Subcutaneous abdominal adipose tissue (tissue), 5 donors: Measurements from ENCODE around the gene ACSL1.
A peak's percentile ranks its signal among the peaks of the same experiment; 100 is the strongest.

Experiments used
- H3K27ac ChIP-seq: one replicate; pipeline ENCODE4 v1.7.0; 2013; ENCODE audit warnings: low read depth, mild to moderate bottlenecking, inconsistent platforms, low read length, moderate library complexity
- H3K27me3 ChIP-seq, 5 donors: one replicate each; pipeline ENCODE4 v1.7.0; 2013; ENCODE audit warnings: low read length in 5 of 5, inconsistent platforms in 1 of 5; ENCODE audit not compliant: control insufficient read depth in 5 of 5, insufficient read depth in 4 of 5
- H3K36me3 ChIP-seq, 5 donors: one replicate each; pipeline ENCODE4 v1.7.0; 2013; ENCODE audit warnings: low read length in 5 of 5; ENCODE audit not compliant: control insufficient read depth in 5 of 5, insufficient read depth in 5 of 5
- H3K4me1 ChIP-seq, 5 donors: one replicate each; pipeline ENCODE4 v1.7.0; 2013; ENCODE audit warnings: low read length in 5 of 5, mild to moderate bottlenecking in 3 of 5, moderate library complexity in 1 of 5; ENCODE audit not compliant: control insufficient read depth in 5 of 5, insufficient read depth in 5 of 5
- H3K4me3 ChIP-seq, 5 donors: one replicate each; pipeline ENCODE4 v1.7.0; 2013; ENCODE audit warnings: low read length in 5 of 5, low read depth in 1 of 5
- H3K9ac ChIP-seq, 5 donors: one replicate each; pipeline ENCODE4 v1.7.0; 2013; ENCODE audit warnings: low read length in 5 of 5, mild to moderate bottlenecking in 4 of 5, moderate library complexity in 3 of 5
- H3K9me3 ChIP-seq, 5 donors: one replicate each; pipeline ENCODE4 v1.7.0; 2013; ENCODE audit warnings: low read length in 5 of 5; ENCODE audit not compliant: control insufficient read depth in 5 of 5
- donor health status: healthy.
- donor health status: healthy.
- donor health status: healthy.
- donor health status: healthy.
- donor health status: healthy.

ACSL1 gene

DNA sequence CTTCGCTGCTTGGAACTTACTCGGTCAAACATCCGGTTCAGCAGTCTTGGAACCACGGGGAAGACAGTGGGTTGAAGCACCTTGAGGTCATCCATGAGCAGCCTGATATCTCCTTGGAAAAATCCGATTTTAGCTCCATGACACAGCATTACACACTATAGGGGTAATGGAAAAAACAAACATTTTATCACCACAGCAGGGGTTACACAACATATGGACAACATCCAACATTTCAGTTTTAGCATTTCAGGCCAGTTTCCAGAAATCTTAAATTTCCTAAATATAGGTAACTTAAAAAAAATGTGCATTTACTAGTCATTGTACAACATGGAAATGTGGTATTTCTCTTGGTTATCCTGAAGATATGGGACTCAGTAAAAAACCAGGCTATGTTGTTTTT, 57.5 kb downstream of the ACSL1 start:
- Histone ChIP-seq H3K4me1 (peaks cover 0 to 10% (median 0%) of the 10 kb centered on the region in 5 donors), H3K9me3 (no peaks in the 10 kb centered on the region), H3K36me3 (peaks cover 60 to 98% (median 80%) of the 10 kb centered on the region in 5 donors), H3K9ac (no peak overlapping the region), H3K27ac (peak overlapping the region; percentile 63), H3K4me3 (no peak overlapping the region), H3K27me3 (no peaks in the 10 kb centered on the region)

GRCh38 chr4:184766446-184766845, 59.3 kb downstream of the ACSL1 start:
- Histone ChIP-seq H3K27ac (peak overlapping the region; percentile 63), H3K36me3 (peaks cover 47 to 97% (median 78%) of the 10 kb centered on the region in 5 donors), H3K27me3 (no peaks in the 10 kb centered on the region)

GRCh38 chr4:184765473-184766340, 60.1 kb downstream of the ACSL1 start:
- H3K27me3 ChIP-seq: no peaks in the 10 kb centered on the region
- no peaks in the 10 kb centered on the region for H3K9me3 ChIP-seq
- H3K4me1 ChIP-seq: peaks cover 0 to 25% (median 8%) of the 10 kb centered on the region in 5 donors
- H3K36me3 ChIP-seq: peaks cover 50 to 95% (median 84%) of the 10 kb centered on the region in 5 donors
- H3K9ac ChIP-seq: no peak overlapping the region
- no peak overlapping the region for H3K4me3 ChIP-seq
- H3K27ac ChIP-seq: peak overlapping the region; percentile 63

More at GRCh38 chr4:184766446-184766845, 59.3 kb downstream of the ACSL1 start:
- peak overlapping the region in 1 of 5 donors; percentile 10 for H3K9ac ChIP-seq
- no peaks in the 10 kb centered on the region for H3K9me3 ChIP-seq
- H3K4me1 ChIP-seq: peaks cover 0 to 22% (median 8%) of the 10 kb centered on the region in 5 donors
- H3K4me3 ChIP-seq: no peak overlapping the region

- no peaks in the 10 kb centered on the region for H3K27me3 ChIP-seq
- H3K36me3 ChIP-seq: peaks cover 50 to 94% (median 84%) of the 10 kb centered on the region in 5 donors
- H3K4me3 ChIP-seq: no peak overlapping the region
- no peaks in the 10 kb centered on the region for H3K9me3 ChIP-seq
- no peak overlapping the region for H3K9ac ChIP-seq
- peaks cover 0 to 33% (median 10%) of the 10 kb centered on the region in 5 donors for H3K4me1 ChIP-seq
- peak overlapping the region; percentile 72 for H3K27ac ChIP-seq
Measured at GRCh38 chr4:184764601-184765000, 61.2 kb downstream of the ACSL1 start.

GRCh38 chr4:184763150-184763780, 62.5 kb downstream of the ACSL1 start:
- H3K9me3 ChIP-seq: no peaks in the 10 kb centered on the region
- H3K9ac ChIP-seq: peak overlapping the region in 1 of 5 donors; percentile 59
- peaks cover 0 to 35% (median 10%) of the 10 kb centered on the region in 5 donors for H3K4me1 ChIP-seq
- H3K27ac ChIP-seq: peak overlapping the region; percentile 72
- no peaks in the 10 kb centered on the region for H3K27me3 ChIP-seq
- H3K4me3 ChIP-seq: no peak overlapping the region
- H3K36me3 ChIP-seq: peaks cover 47 to 81% (median 73%) of the 10 kb centered on the region in 5 donors

- Histone ChIP-seq H3K36me3 (peaks cover 39 to 77% (median 63%) of the 10 kb centered on the region in 5 donors), H3K4me3 (no peak overlapping the region), H3K27ac (peak overlapping the region; percentile 72), H3K27me3 (no peaks in the 10 kb centered on the region), H3K9me3 (no peaks in the 10 kb centered on the region), H3K9ac (no peak overlapping the region), H3K4me1 (peaks cover 0 to 45% (median 16%) of the 10 kb centered on the region in 5 donors)
Measured at GRCh38 chr4:184762100-184762499, 63.7 kb downstream of the ACSL1 start.

DNA sequence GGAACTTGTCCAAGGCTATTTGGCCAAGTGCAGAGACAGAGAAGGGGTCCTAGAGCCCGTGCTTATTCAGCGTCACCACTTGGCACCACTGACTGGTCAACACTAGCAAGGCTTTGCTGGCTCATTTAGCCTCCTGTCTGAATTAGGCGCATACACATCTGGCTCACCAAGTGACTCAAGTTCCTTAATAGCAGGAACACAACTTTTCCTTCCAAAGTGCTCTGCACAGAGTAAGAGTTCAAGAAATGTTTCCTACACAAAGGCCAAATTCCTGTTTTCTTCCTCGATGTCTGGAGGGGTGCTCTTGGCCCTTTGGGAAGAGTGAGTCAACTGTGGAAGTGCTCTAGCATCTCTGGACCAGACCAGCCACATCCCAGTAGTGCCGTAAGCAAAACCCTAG, 65.1 kb downstream of the ACSL1 start:
- Histone ChIP-seq H3K27ac (peak overlapping the region; percentile 32), H3K36me3 (peaks cover 42 to 76% (median 55%) of the 10 kb centered on the region in 5 donors), H3K27me3 (no peaks in the 10 kb centered on the region)

GRCh38 chr4:184757810-184758209, 68.0 kb downstream of the ACSL1 start:
- Histone ChIP-seq H3K27ac (peak overlapping the region; percentile 90), H3K4me1 (peaks cover 0 to 52% (median 31%) of the 10 kb centered on the region in 5 donors), H3K9me3 (no peaks in the 10 kb centered on the region), H3K4me3 (no peak overlapping the region), H3K27me3 (no peaks in the 10 kb centered on the region), H3K36me3 (peaks cover 40 to 68% (median 48%) of the 10 kb centered on the region in 5 donors), H3K9ac (no peak overlapping the region)

More for the DNA sequence above, 65.1 kb downstream of the ACSL1 start:
- H3K4me3 ChIP-seq: no peak overlapping the region
- peaks cover 0 to 59% (median 28%) of the 10 kb centered on the region in 5 donors for H3K4me1 ChIP-seq
- H3K9me3 ChIP-seq: no peaks in the 10 kb centered on the region
- no peak overlapping the region for H3K9ac ChIP-seq

GRCh38 chr4:184756399-184756798, 69.4 kb downstream of the ACSL1 start:
- Histone ChIP-seq H3K9me3 (no peaks in the 10 kb centered on the region), H3K36me3 (peaks cover 34 to 54% (median 36%) of the 10 kb centered on the region in 5 donors), H3K27ac (peak overlapping the region; percentile 90), H3K4me1 (peaks cover 0 to 44% (median 30%) of the 10 kb centered on the region in 5 donors), H3K9ac (peak overlapping the region in 1 of 5 donors; percentile 83), H3K27me3 (no peaks in the 10 kb centered on the region), H3K4me3 (no peak overlapping the region)

GRCh38 chr4:184755278-184755677, 70.5 kb downstream of the ACSL1 start:
- H3K9ac ChIP-seq: peak overlapping the region in 2 of 5 donors; percentile 32 to 83
- no peak overlapping the region for H3K4me3 ChIP-seq
- no peaks in the 10 kb centered on the region for H3K9me3 ChIP-seq
- peak overlapping the region; percentile 90 for H3K27ac ChIP-seq
- H3K27me3 ChIP-seq: no peaks in the 10 kb centered on the region
- H3K36me3 ChIP-seq: peaks cover 25 to 45% (median 29%) of the 10 kb centered on the region in 5 donors
- peaks cover 0 to 49% (median 39%) of the 10 kb centered on the region in 5 donors for H3K4me1 ChIP-seq
